GM13976 (cell line): Measurements from ENCODE around the gene SACS.

Experiments used
- DNase-seq: peaks from one replicate; pipeline ENCODE4 v3.0.0; 2012; ENCODE audit warnings: low spot score
- CTCF ChIP-seq: IDR thresholded peaks from 2 replicates; pipeline ENCODE4 v1.5.1; 2012; ENCODE audit warnings: borderline replicate concordance, mild to moderate bottlenecking; ENCODE audit not compliant: insufficient read depth; ENCODE audit errors: extremely low read depth, missing control alignments, control extremely low read depth
- in situ Hi-C: fragments of 300-500 bp; cut with MboI; formaldehyde crosslinking; loops from one replicate; pipeline ENCODE4 v1.12.0; 2022; ENCODE audit warnings: low sequenced_read_pairs, mixed read lengths, inconsistent platforms; ENCODE audit not compliant: unreplicated experiment

The SACS gene

GRCh38 chr13:23392925-23393645 is 40.4 kb downstream of the SACS start:
- no peak for TF ChIP-seq CTCF
- in situ Hi-C loops = no loop called here
- no peak for DNase-seq

GRCh38 chr13:23392313-23392712 is 41.2 kb downstream of the SACS start:
- no peak for DNase-seq
- in situ Hi-C loops = no loop called here
- no peak for TF ChIP-seq CTCF

GRCh38 chr13:23391752-23392151 is 41.8 kb downstream of the SACS start:
- TF ChIP-seq CTCF = no peak
- in situ Hi-C loops = no loop called here
- no peak for DNase-seq

- in situ Hi-C loops = no loop called here
- no peak for DNase-seq
- TF ChIP-seq CTCF = no peak
Observed at GRCh38 chr13:23386533-23386932, 47.0 kb downstream of the SACS start.

GRCh38 chr13:23385931-23386330 is 47.6 kb downstream of the SACS start:
- no peak for TF ChIP-seq CTCF
- no peak for DNase-seq
- in situ Hi-C loops = no loop called here

- in situ Hi-C loops = no loop called here
- peak; percentile 66 for DNase-seq
- no peak for TF ChIP-seq CTCF
Observed at GRCh38 chr13:23384111-23384510, 49.4 kb downstream of the SACS start.
